Endothelial cell of umbilical vein (primary cell): Measurements from ENCODE around the gene IFITM2. TPM values are rescaled to one million over a fixed set of nuclear protein-coding genes. Genes with fewer than 3 reads are reported as not detected.
"Not testable (repeated sequence)": the region's sequence is repeated elsewhere in the genome, so short reads cannot be mapped to it uniquely, and the experiment has no call there.

Source experiments
- BruUV-seq: library from RNA; stranded (reverse); fragments of 400-500 nt; replicated peaks from 2 replicates; lab custom pipeline; 2021; lab: Mats Ljungman, UMichigan
- CTCF ChIA-PET: fragments of 300-600, 350-600 bp; sonication (Branson Sonifier 250); formaldehyde crosslinking; loops from one replicate; lab custom pipeline; 2021; ENCODE audit warnings: antibody characterized with exemption, inconsistent platforms; lab: Charles Lee
- POLR2A ChIA-PET: fragments of 300-600, 350-600 bp; sonication (Branson Sonifier 250); formaldehyde crosslinking; loops from one replicate; lab custom pipeline; 2021; ENCODE audit warnings: antibody characterized with exemption, inconsistent platforms; lab: Charles Lee
- DNase-seq: peaks from one replicate; pipeline ENCODE4 v3.0.0-alpha.2; 2011; ENCODE audit warnings: low read depth, low spot score
- FAIRE-seq: peaks from 2 replicates; lab custom pipeline; 2011; peaks lifted over from hg19 to GRCh38; lab: Jason Lieb, UNC
- H2AFZ ChIP-seq: 2 replicates; pipeline ENCODE4 v1.6.0; 2012; ENCODE audit warnings: low read depth, low read length, control low read depth, inconsistent platforms
- H3K27ac ChIP-seq: 2 replicates; pipeline ENCODE4 v1.5.1; 2011; ENCODE audit warnings: low read depth, mild to moderate bottlenecking, control low read depth, low read length, moderate library complexity; ENCODE audit not compliant: insufficient read depth
- H3K27me3 ChIP-seq, 2 experiments: 2 replicates each; pipeline versions ENCODE4 v1.6.0 to v1.6.1; 2011; ENCODE audit warnings: low read length in 2 of 2, mixed read lengths in 1 of 2; ENCODE audit not compliant: control insufficient read depth in 2 of 2, insufficient read depth in 2 of 2
- H3K36me3 ChIP-seq, 2 experiments: 2 replicates in 1 of 2; 3 replicates in 1 of 2; pipeline ENCODE4 v1.5.1; 2011; ENCODE audit warnings: low read length in 2 of 2, mild to moderate bottlenecking in 1 of 2, moderate library complexity in 1 of 2; ENCODE audit not compliant: control insufficient read depth in 2 of 2, insufficient read depth in 2 of 2; ENCODE audit errors: extremely low read depth in 1 of 2
- H3K4me1 ChIP-seq: 3 replicates; pipeline ENCODE4 v1.5.1; 2011; ENCODE audit warnings: mild to moderate bottlenecking, low read length; ENCODE audit not compliant: control insufficient read depth, insufficient read depth; ENCODE audit errors: extremely low read depth
- H3K4me2 ChIP-seq: 2 replicates; pipeline ENCODE4 v1.6.1; 2011; ENCODE audit warnings: low read length, control low read depth, mixed read lengths; ENCODE audit not compliant: insufficient read depth
- H3K4me3 ChIP-seq, 3 experiments: fragments of 200-600 bp in 1 of 3; sonication (generic), shearing (Covaris generic) in 1 of 3; replicated peaks in 1 of 3; 2 replicates each; pipeline ENCODE4 v1.5.1; 2011 to 2016; ENCODE audit warnings: control low read depth in 3 of 3, low read length in 3 of 3, mild to moderate bottlenecking in 2 of 3, inconsistent platforms in 1 of 3, low read depth in 1 of 3, moderate library complexity in 1 of 3; ENCODE audit not compliant: insufficient read depth in 1 of 3
- H3K79me2 ChIP-seq: 2 replicates; pipeline ENCODE4 v1.6.0; 2012; ENCODE audit warnings: low read length, inconsistent platforms; ENCODE audit not compliant: control insufficient read depth, insufficient read depth
- H3K9ac ChIP-seq: replicated peaks from 2 replicates; pipeline ENCODE3; 2011; ENCODE audit warnings: low read length, control low read depth; ENCODE audit not compliant: insufficient read depth; ENCODE audit errors: extremely low read depth
- H3K9me1 ChIP-seq: replicated peaks from 3 replicates; pipeline ENCODE4 v1.6.0; 2011; ENCODE audit warnings: mild to moderate bottlenecking, low read length; ENCODE audit not compliant: control insufficient read depth, insufficient read depth; ENCODE audit errors: extremely low read depth
- H3K9me3 ChIP-seq: replicated peaks from 2 replicates; pipeline ENCODE4 v1.5.1; 2012; ENCODE audit warnings: low read length, inconsistent platforms; ENCODE audit not compliant: control insufficient read depth, insufficient read depth
- H4K20me1 ChIP-seq: replicated peaks from 2 replicates; pipeline ENCODE3; 2011; ENCODE audit warnings: mild to moderate bottlenecking, low read length; ENCODE audit not compliant: control insufficient read depth, insufficient read depth; ENCODE audit errors: extremely low read depth
- EZH2 ChIP-seq: IDR thresholded peaks from 2 replicates; pipeline ENCODE4 v1.6.1; 2012; ENCODE audit warnings: borderline replicate concordance, low read depth, mild to moderate bottlenecking, moderate library complexity, low read length, inconsistent platforms; ENCODE audit not compliant: severe bottlenecking
- FOS ChIP-seq: IDR thresholded peaks from 2 replicates; pipeline ENCODE4 v1.6.1; 2011; ENCODE audit warnings: mild to moderate bottlenecking, low read length, moderate library complexity, borderline replicate concordance; ENCODE audit not compliant: insufficient read depth
- JUN ChIP-seq: IDR thresholded peaks from 2 replicates; pipeline ENCODE4 v1.6.1; 2011; ENCODE audit warnings: borderline replicate concordance, low read depth; ENCODE audit not compliant: insufficient read length, insufficient read depth
- MAX ChIP-seq: IDR thresholded peaks from 2 replicates; pipeline ENCODE4 v1.6.1; 2011; ENCODE audit not compliant: insufficient read depth, insufficient read length
- POLR2A ChIP-seq: IDR thresholded peaks from 2 replicates; pipeline ENCODE4 v1.6.1; 2012; ENCODE audit warnings: low read depth, mild to moderate bottlenecking, control low read depth, low read length
- POLR2AphosphoS5 ChIP-seq: IDR thresholded peaks from 2 replicates; pipeline ENCODE4 v1.6.1; 2012; ENCODE audit warnings: low read depth, mild to moderate bottlenecking, control low read depth, low read length, moderate library complexity; ENCODE audit not compliant: insufficient read depth
- dilution Hi-C: fragments of 300-500 bp; cut with MboI; formaldehyde crosslinking; loops from one replicate; pipeline ENCODE4 v1.15.0; 2019; ENCODE audit warnings: low sequenced_read_pairs; ENCODE audit not compliant: extremely low pct_ligation_motif_present
- intact Hi-C: fragments of 100-400 bp; cut with micrococcal nuclease; formaldehyde crosslinking; loops from one replicate; pipeline ENCODE4 v1.10.0; 2022
- polyA plus RNA-seq, 4 experiments: library from polyadenylated mRNA; depleted of rRNA in 3 of 4; stranded (reverse) in 3 of 4; unstranded in 1 of 4; fragments of >200 nt; gene quantifications; 2 replicates each; pipeline versions ENCODE4 v1.2.1 to v1.2.3, GENCODE V29; 2011 to 2012; ENCODE audit warnings: missing spikeins in 1 of 4
- total RNA-seq: library from RNA; stranded (reverse); gene quantifications from 2 replicates; pipeline ENCODE4 v1.2.3, GENCODE V29; 2021

IFITM2 gene
- total and polyA plus RNA-seq, 2 donors (not counting 3 experiments of a cell fraction or from before 2014, with no cell fraction given): 219 to 1,135 TPM

GRCh38 chr11:313787-314553 lies 6.4 kb downstream of the IFITM2 start, which contains the start of gene IFITM1:
TSS of gene IFITM1 (plus strand) at chr11:314040. CDS start at chr11:314171, 131 bp downstream.
- peak within 1 kb of the TSS; percentile 3 for H3K4me2 ChIP-seq

GRCh38 chr11:314554-314875 lies 6.9 kb downstream of the IFITM2 start:
- H3K36me3 ChIP-seq, H3K4me3 ChIP-seq, H3K79me2 ChIP-seq, BruUV-seq, H4K20me1 ChIP-seq, H3K9me3 ChIP-seq, CTCF ChIA-PET, FAIRE-seq, intact Hi-C loops, H3K9ac ChIP-seq, DNase-seq, H3K27ac ChIP-seq, H3K9me1 ChIP-seq, POLR2A ChIA-PET, H2AFZ ChIP-seq, dilution Hi-C loops, H3K4me2 ChIP-seq: not testable (repeated sequence)
- Histone ChIP-seq H3K4me1 (peaks cover 13% of the 10 kb centered on the region), H3K27me3 (peaks cover 19 to 28% of the 10 kb centered on the region in 2 experiments)

More at GRCh38 chr11:313787-314553, 6.4 kb downstream of the IFITM2 start, which contains the start of gene IFITM1:
- H2AFZ ChIP-seq: peak within 1 kb of the TSS; percentile 25
- no peak within 1 kb of the TSS for H3K9ac ChIP-seq
- no peaks in the 10 kb centered on the region for H3K36me3 ChIP-seq
- H3K4me3 ChIP-seq: peak within 1 kb of the TSS in 1 of 3 experiments; percentile 7
- no peaks in the 10 kb centered on the region for H4K20me1 ChIP-seq
- peaks cover 16% of the 10 kb centered on the region for H3K4me1 ChIP-seq
- H3K27ac ChIP-seq: no peak within 1 kb of the TSS
- peaks cover 10% of the 10 kb centered on the region for H3K79me2 ChIP-seq
- FAIRE-seq (peak; percentile 47), DNase-seq (peak; percentile 57)
- dilution Hi-C loops (no loop called here), intact Hi-C loops (no loop called here)
- H3K27me3 ChIP-seq: peaks cover 19 to 28% of the 10 kb centered on the region in 2 experiments
- H3K9me1 ChIP-seq: no peaks in the 10 kb centered on the region
- H3K9me3 ChIP-seq: no peaks in the 10 kb centered on the region
- BruUV-seq: no TSS peak
- CTCF ChIA-PET: no interaction called here
- TF ChIP-seq FOS (no peak), EZH2 (no peak), JUN (no peak), POLR2A (no peak), POLR2AphosphoS5 (no peak), MAX (no peak)
- POLR2A ChIA-PET: no interaction called here
